ENCODE measurements around the gene ACTL8.

- TF ChIP-seq CTCF (IDR thresholded peaks at IDR 0.05; ENCODE audit: low read length) (no peak), EZH2 (optimal IDR thresholded peaks at IDR 0.05; ENCODE audit: low read depth, low read length) (no peak), EZH2phosphoT487 (IDR thresholded peaks at IDR 0.05; ENCODE audit: low read length) (no peak)
Observed at GRCh38 chr1:17822741-17823426, 67.8 kb downstream of the ACTL8 start.
